SK-N-SH treated with all-trans-retinoic acid at 6 μM for 48 hours (cell line): Measurements from ENCODE around the gene CHCHD5.

Experiments used
- ATAC-seq: fragments of 200-7000 bp; cut with Tn5 transposase; 3 replicates; pipeline ENCODE4 v1.9.1; 2020; ENCODE audit warnings: mild to moderate bottlenecking, moderate library complexity
- BACH2 ChIP-seq: fragments of 250-450 bp; sonication (Bioruptor Pico); IDR thresholded peaks from 2 replicates; pipeline ENCODE4 v1.9.0; 2021; ENCODE audit warnings: mild to moderate bottlenecking, borderline replicate concordance
- ESRRG ChIP-seq: fragments of 250-450 bp; sonication (Bioruptor Pico); IDR thresholded peaks from 2 replicates; pipeline ENCODE4 v1.6.1; 2021; ENCODE audit warnings: mild to moderate bottlenecking
- GLIS3 ChIP-seq: fragments of 250-450 bp; sonication (Bioruptor Pico); IDR thresholded peaks from 2 replicates; pipeline ENCODE4 v1.5.0; 2020; ENCODE audit warnings: mild to moderate bottlenecking, moderate library complexity
- ISL1 ChIP-seq: fragments of 250-450 bp; sonication (Bioruptor Pico); IDR thresholded peaks from 2 replicates; pipeline ENCODE4 v2.1.2; 2022; ENCODE audit warnings: mild to moderate bottlenecking, moderate library complexity
- OSR1 ChIP-seq: fragments of 250-450 bp; sonication (Bioruptor Pico); IDR thresholded peaks from 2 replicates; pipeline ENCODE4 v1.8.0; 2022; ENCODE audit warnings: moderate library complexity, mild to moderate bottlenecking, inconsistent platforms
- PPARA ChIP-seq: fragments of 250-450 bp; sonication (Bioruptor Pico); IDR thresholded peaks from 2 replicates; pipeline ENCODE4 v1.5.0; 2020; ENCODE audit warnings: mild to moderate bottlenecking, borderline replicate concordance
- RARB ChIP-seq: fragments of 250-450 bp; sonication (Bioruptor Pico); IDR thresholded peaks from 2 replicates; pipeline ENCODE4 v1.8.0; 2021; ENCODE audit warnings: mild to moderate bottlenecking, moderate library complexity
- SNAI2 ChIP-seq: fragments of 250-450 bp; sonication (Bioruptor Pico); IDR thresholded peaks from 2 replicates; pipeline ENCODE4 v1.5.0; 2020; ENCODE audit warnings: mild to moderate bottlenecking, moderate library complexity
- TCF4 ChIP-seq: fragments of 250-450 bp; sonication (Bioruptor Pico); IDR thresholded peaks from 2 replicates; pipeline ENCODE4 v1.8.0; 2021; ENCODE audit warnings: mild to moderate bottlenecking, moderate library complexity, borderline replicate concordance
- TOX ChIP-seq: fragments of 250-450 bp; sonication (Bioruptor Pico); IDR thresholded peaks from 2 replicates; pipeline ENCODE4 v1.8.0; 2021; ENCODE audit warnings: mild to moderate bottlenecking, moderate library complexity, borderline replicate concordance
- ZC3H10 ChIP-seq: fragments of 250-450 bp; sonication (Bioruptor Pico); IDR thresholded peaks from 2 replicates; pipeline ENCODE4 v1.5.1; 2021; ENCODE audit warnings: mild to moderate bottlenecking, moderate library complexity
- ZFP3 ChIP-seq: fragments of 250-450 bp; sonication (Bioruptor Pico); IDR thresholded peaks from 2 replicates; pipeline ENCODE4 v1.5.0; 2020; ENCODE audit warnings: mild to moderate bottlenecking, moderate library complexity
- ZFP30 ChIP-seq: fragments of 450-650 bp; formaldehyde crosslinking; IDR thresholded peaks from 2 replicates; pipeline ENCODE4 v1.5.0; 2022; ENCODE audit warnings: mild to moderate bottlenecking, moderate library complexity
- ZNF565 ChIP-seq: fragments of 450-650 bp; formaldehyde crosslinking; conservative IDR thresholded peaks from 2 replicates; pipeline ENCODE4 v1.5.0; 2020; ENCODE audit warnings: low read depth, mild to moderate bottlenecking, moderate library complexity
- ZNF70 ChIP-seq: fragments of 450-650 bp; formaldehyde crosslinking; IDR thresholded peaks from 2 replicates; pipeline ENCODE4 v1.5.0; 2020; ENCODE audit warnings: mild to moderate bottlenecking, moderate library complexity
- ZNF8 ChIP-seq: fragments of 450-650 bp; formaldehyde crosslinking; IDR thresholded peaks from 2 replicates; pipeline ENCODE4 v1.5.0; 2020; ENCODE audit warnings: mild to moderate bottlenecking, moderate library complexity
- TF ChIP-seq, protein P1 (sequence below): fragments of 250-450 bp; sonication (Bioruptor Pico); IDR thresholded peaks from 2 replicates; pipeline ENCODE4 v1.8.0; 2020; ENCODE audit warnings: mild to moderate bottlenecking, moderate library complexity, borderline replicate concordance
- TF ChIP-seq, protein P2 (sequence below): fragments of 250-450 bp; sonication (Bioruptor Pico); IDR thresholded peaks from 2 replicates; pipeline ENCODE4 v1.5.0; 2020; ENCODE audit warnings: mild to moderate bottlenecking, moderate library complexity
- TF ChIP-seq, protein P3 (sequence below): fragments of 250-450 bp; sonication (Bioruptor Pico); IDR thresholded peaks from 2 replicates; pipeline ENCODE4 v1.5.1; 2021; ENCODE audit warnings: mild to moderate bottlenecking, moderate library complexity
- TF ChIP-seq, protein P4 (sequence below): fragments of 250-450 bp; sonication (Bioruptor Pico); IDR thresholded peaks from 2 replicates; pipeline ENCODE4 v1.8.0; 2021; ENCODE audit warnings: low read depth, mild to moderate bottlenecking, moderate library complexity, borderline replicate concordance
- TF ChIP-seq, protein P5 (sequence below): fragments of 250-450 bp; sonication (Bioruptor Pico); IDR thresholded peaks from 2 replicates; pipeline ENCODE4 v1.5.1; 2020; ENCODE audit warnings: low read depth, mild to moderate bottlenecking, moderate library complexity

The CHCHD5 gene

DNA sequence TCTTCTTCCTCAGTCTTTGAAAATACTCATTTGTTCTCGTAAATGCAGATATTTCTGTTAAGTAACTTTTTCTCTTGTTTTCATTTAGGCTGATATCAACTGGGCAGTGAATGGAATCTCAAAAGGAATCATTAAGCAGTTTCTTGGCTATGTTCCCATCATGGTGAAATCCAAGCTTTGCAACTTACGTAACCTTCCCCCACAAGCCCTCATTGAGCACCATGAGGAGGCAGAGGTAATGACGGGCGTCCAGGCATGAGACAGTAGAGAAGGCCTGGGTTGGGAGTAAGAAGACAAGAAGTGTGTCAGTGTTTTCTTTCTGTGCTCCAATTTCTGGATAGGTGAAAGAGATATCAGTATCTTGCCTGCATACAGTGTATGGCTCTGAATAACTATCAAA is 37.1 kb upstream of the CHCHD5 start:
- TF ChIP-seq SNAI2 (no peak), ZNF8 (CRISPR knock-in tag) (no peak), ZFP3 (CRISPR knock-in tag) (no peak), ISL1 (no peak), ZC3H10 (no peak)
- TF ChIP-seq, protein P1, sequence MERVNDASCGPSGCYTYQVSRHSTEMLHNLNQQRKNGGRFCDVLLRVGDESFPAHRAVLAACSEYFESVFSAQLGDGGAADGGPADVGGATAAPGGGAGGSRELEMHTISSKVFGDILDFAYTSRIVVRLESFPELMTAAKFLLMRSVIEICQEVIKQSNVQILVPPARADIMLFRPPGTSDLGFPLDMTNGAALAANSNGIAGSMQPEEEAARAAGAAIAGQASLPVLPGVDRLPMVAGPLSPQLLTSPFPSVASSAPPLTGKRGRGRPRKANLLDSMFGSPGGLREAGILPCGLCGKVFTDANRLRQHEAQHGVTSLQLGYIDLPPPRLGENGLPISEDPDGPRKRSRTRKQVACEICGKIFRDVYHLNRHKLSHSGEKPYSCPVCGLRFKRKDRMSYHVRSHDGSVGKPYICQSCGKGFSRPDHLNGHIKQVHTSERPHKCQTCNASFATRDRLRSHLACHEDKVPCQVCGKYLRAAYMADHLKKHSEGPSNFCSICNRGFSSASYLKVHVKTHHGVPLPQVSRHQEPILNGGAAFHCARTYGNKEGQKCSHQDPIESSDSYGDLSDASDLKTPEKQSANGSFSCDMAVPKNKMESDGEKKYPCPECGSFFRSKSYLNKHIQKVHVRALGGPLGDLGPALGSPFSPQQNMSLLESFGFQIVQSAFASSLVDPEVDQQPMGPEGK (CRISPR knock-in tag) = no peak
- TF ChIP-seq, protein P2, sequence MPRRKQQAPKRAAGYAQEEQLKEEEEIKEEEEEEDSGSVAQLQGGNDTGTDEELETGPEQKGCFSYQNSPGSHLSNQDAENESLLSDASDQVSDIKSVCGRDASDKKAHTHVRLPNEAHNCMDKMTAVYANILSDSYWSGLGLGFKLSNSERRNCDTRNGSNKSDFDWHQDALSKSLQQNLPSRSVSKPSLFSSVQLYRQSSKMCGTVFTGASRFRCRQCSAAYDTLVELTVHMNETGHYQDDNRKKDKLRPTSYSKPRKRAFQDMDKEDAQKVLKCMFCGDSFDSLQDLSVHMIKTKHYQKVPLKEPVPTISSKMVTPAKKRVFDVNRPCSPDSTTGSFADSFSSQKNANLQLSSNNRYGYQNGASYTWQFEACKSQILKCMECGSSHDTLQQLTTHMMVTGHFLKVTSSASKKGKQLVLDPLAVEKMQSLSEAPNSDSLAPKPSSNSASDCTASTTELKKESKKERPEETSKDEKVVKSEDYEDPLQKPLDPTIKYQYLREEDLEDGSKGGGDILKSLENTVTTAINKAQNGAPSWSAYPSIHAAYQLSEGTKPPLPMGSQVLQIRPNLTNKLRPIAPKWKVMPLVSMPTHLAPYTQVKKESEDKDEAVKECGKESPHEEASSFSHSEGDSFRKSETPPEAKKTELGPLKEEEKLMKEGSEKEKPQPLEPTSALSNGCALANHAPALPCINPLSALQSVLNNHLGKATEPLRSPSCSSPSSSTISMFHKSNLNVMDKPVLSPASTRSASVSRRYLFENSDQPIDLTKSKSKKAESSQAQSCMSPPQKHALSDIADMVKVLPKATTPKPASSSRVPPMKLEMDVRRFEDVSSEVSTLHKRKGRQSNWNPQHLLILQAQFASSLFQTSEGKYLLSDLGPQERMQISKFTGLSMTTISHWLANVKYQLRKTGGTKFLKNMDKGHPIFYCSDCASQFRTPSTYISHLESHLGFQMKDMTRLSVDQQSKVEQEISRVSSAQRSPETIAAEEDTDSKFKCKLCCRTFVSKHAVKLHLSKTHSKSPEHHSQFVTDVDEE = no peak
- no peak for ATAC-seq

DNA sequence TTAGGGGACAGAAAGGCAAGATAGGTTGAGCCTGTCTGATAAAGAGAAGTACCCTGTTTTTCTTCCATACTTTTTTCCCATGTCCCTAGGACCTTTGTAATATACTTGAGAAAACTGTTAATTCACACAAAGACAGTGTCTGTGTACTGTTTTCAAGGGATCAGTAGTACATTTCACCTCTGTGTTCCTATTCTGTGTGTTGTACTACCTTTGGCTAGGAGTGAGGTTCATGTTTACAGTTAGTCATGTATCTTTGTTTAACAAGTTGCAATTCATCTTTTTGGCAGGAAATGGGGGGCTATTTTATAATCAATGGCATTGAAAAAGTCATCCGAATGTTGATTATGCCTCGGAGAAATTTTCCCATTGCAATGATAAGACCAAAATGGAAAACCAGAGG is 35.4 kb upstream of the CHCHD5 start:
- TF ChIP-seq, protein P3, sequence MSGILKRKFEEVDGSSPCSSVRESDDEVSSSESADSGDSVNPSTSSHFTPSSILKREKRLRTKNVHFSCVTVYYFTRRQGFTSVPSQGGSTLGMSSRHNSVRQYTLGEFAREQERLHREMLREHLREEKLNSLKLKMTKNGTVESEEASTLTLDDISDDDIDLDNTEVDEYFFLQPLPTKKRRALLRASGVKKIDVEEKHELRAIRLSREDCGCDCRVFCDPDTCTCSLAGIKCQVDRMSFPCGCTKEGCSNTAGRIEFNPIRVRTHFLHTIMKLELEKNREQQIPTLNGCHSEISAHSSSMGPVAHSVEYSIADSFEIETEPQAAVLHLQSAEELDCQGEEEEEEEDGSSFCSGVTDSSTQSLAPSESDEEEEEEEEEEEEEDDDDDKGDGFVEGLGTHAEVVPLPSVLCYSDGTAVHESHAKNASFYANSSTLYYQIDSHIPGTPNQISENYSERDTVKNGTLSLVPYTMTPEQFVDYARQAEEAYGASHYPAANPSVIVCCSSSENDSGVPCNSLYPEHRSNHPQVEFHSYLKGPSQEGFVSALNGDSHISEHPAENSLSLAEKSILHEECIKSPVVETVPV (CRISPR knock-in tag) = no peak
- TF ChIP-seq ISL1 (no peak), ZC3H10 (no peak), ZNF8 (CRISPR knock-in tag) (no peak), TOX (CRISPR knock-in tag) (no peak), ZNF70 (CRISPR knock-in tag) (no peak), RARB (no peak), BACH2 (CRISPR knock-in tag) (no peak), GLIS3 (CRISPR knock-in tag) (no peak), ESRRG (CRISPR knock-in tag) (no peak), ZNF565 (CRISPR knock-in tag) (no peak), SNAI2 (no peak), ZFP30 (CRISPR knock-in tag) (no peak), OSR1 (CRISPR knock-in tag) (no peak), PPARA (CRISPR knock-in tag) (no peak), TCF4 (CRISPR knock-in tag) (no peak)
- TF ChIP-seq, protein P2 = no peak
- TF ChIP-seq, protein P4, sequence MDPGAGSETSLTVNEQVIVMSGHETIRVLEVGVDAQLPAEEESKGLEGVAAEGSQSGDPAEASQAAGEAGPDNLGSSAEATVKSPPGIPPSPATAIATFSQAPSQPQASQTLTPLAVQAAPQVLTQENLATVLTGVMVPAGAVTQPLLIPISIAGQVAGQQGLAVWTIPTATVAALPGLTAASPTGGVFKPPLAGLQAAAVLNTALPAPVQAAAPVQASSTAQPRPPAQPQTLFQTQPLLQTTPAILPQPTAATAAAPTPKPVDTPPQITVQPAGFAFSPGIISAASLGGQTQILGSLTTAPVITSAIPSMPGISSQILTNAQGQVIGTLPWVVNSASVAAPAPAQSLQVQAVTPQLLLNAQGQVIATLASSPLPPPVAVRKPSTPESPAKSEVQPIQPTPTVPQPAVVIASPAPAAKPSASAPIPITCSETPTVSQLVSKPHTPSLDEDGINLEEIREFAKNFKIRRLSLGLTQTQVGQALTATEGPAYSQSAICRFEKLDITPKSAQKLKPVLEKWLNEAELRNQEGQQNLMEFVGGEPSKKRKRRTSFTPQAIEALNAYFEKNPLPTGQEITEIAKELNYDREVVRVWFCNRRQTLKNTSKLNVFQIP (CRISPR knock-in tag) = no peak
- TF ChIP-seq, protein P1 (CRISPR knock-in tag) = no peak
- TF ChIP-seq, protein P5, sequence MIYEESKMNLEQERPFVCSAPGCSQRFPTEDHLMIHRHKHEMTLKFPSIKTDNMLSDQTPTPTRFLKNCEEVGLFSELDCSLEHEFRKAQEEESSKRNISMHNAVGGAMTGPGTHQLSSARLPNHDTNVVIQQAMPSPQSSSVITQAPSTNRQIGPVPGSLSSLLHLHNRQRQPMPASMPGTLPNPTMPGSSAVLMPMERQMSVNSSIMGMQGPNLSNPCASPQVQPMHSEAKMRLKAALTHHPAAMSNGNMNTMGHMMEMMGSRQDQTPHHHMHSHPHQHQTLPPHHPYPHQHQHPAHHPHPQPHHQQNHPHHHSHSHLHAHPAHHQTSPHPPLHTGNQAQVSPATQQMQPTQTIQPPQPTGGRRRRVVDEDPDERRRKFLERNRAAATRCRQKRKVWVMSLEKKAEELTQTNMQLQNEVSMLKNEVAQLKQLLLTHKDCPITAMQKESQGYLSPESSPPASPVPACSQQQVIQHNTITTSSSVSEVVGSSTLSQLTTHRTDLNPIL (CRISPR knock-in tag) = no peak
- no peak for ATAC-seq
